Caki2 (cell line): Measurements from ENCODE around the gene NMUR2. TPM values are rescaled to one million over a fixed set of nuclear protein-coding genes. Genes with fewer than 3 reads are reported as not detected.

Source experiments
- DNase-seq: peaks from one replicate; pipeline ENCODE4 v3.0.0-alpha.2; 2015; ENCODE audit warnings: low read depth
- in situ Hi-C: cut with HindIII; loops from 2 replicates; pipeline ENCODE4 v1.10.0; 2016; ENCODE audit warnings: low sequenced_read_pairs, low pct_unique_long_range_greater_than_20kb, mixed read lengths
- total RNA-seq: library from RNA; depleted of rRNA; stranded (reverse); fragments of >200 nt; shearing (Covaris generic); gene quantifications from 2 replicates; pipeline ENCODE4 v1.2.3, GENCODE V29; 2014; ENCODE audit warnings: low replicate concordance

NMUR2 gene
- total RNA-seq, 1 experiment from 2014 or later, result 6.4 TPM

GRCh38 chr5:152376886-152377285, 28.2 kb downstream of the NMUR2 start:
- in situ Hi-C loops, result no loop called here
- no peak for DNase-seq

DNA sequence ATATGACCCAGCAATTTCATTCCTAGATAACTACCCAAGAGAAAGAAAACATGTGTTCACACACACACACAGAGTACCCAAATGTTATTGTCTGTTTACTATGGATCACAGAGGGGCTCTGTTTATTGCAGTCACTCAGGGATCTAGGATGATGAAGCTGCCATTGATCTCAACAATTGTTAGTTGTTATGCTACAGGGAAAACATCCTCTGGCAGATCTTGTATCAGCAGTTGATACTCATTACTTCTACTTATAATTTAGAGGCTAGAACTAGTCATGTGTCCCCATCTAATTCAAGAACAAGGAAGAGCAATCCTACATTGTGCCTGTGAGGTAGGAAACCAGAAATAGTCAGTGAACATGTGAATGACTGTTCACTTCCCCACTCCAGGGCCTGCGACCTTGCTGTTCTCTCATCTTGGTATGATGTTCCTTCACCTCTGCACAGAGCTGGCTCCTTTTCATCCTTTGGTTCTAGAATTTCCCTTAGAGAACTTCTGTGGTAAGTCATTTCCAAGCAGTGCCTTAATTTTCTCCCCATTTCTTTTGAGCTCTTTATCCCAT, 30.3 kb downstream of the NMUR2 start:
- no peak for DNase-seq
- in situ Hi-C loops, result no loop called here

GRCh38 chr5:152372875-152373274, 32.2 kb downstream of the NMUR2 start:
- in situ Hi-C loops, result no loop called here
- no peak for DNase-seq

GRCh38 chr5:152369298-152369697, 35.8 kb downstream of the NMUR2 start:
- no peak for DNase-seq
- in situ Hi-C loops, result no loop called here

GRCh38 chr5:152367554-152367953, 37.5 kb downstream of the NMUR2 start:
- in situ Hi-C loops, result no loop called here
- DNase-seq, result no peak

DNA sequence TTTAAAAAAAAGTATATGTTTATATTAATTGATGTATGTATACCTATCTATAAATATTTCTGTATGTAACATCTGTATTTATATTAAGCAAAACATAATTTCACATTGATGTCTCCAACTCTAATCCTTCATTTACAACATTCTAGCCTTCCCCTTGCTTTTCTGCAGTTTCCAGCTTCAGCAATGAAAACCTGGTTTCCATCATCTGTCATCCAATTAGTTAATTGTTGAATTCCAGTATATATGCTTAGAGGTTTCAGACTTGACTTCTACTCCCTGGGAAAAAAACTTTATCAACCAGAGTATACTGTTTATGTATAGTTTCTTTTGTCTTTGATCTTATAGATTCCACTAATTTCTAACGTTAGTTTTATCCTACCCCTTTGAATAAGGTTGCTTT, 38.4 kb downstream of the NMUR2 start:
- DNase-seq, result no peak
- in situ Hi-C loops, result no loop called here

- in situ Hi-C loops, result no loop called here
- no peak for DNase-seq
Measured at GRCh38 chr5:152364899-152365298, 40.2 kb downstream of the NMUR2 start.

DNA sequence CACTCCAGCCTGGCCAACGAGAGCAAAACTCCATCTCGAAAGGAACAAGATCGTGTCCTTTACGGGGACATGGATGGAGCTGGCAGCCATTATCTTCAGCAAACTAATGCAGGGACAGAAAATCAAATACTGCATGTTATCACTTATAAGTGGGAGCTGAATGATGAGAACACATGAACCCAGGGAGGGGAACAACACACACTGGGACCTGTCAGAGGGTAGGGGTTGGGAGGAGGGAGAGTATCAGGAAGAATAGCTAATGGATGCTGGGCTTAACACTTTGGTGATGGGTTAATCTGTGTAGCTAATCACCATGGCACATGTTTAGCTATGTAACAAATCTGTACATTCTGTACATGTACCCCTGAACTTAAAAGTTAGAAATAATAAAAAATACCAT, 40.9 kb downstream of the NMUR2 start:
- no peak for DNase-seq
- in situ Hi-C loops, result no loop called here

DNA sequence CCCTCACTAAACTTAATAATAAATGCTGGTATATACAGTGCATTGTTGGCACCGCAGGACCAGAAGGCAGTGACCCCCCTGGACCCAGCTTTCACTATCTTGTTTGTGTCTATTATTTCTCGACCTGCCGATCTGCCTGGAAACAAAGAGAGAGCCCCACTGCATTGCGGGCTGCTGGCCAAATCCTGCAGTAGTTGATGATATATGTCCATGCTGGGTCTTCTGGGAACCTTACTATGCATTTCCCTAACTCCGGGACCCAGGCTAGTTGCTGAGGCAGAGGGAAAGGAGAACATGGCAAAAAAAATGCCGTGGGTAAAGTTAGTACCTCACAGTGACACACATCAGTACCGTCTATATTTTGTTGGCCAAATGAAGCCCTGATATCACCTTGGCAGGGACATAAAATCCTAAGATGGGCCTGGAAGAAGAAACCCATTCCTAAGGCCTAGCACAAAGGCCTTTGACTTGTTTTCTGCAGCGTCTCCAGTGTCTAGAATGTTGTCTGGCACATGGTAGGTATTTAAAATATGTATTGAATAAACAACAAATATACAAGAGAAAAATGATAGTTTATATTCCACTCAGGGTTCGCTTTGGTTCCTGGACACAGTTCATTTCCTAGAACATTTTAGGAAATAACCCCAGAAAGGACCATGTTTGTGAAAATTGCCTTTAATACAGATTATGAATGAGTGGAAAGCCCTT, 46.1 kb downstream of the NMUR2 start:
- in situ Hi-C loops, result no loop called here
- DNase-seq, result no peak

DNA sequence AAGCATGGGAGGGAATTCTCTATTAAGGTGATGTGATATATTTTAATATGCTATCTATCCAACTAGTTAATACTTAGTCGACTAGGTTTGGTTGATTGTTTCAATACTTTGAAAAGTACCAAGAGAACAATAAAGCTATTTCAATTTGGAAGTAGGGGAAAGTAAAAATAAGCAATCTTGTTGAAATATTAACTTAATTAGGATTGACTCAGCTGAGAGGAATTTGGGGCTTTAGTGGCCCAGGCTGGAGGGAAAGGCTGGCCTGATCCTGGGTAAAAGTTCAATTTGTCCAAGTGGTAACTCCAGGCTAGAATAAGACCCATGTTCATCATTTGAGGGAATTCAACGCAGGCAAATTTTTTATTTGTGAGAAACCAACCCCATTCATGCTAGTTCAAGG, 48.6 kb downstream of the NMUR2 start:
- peak; percentile 29 for DNase-seq
- in situ Hi-C loops, result no loop called here

DNA sequence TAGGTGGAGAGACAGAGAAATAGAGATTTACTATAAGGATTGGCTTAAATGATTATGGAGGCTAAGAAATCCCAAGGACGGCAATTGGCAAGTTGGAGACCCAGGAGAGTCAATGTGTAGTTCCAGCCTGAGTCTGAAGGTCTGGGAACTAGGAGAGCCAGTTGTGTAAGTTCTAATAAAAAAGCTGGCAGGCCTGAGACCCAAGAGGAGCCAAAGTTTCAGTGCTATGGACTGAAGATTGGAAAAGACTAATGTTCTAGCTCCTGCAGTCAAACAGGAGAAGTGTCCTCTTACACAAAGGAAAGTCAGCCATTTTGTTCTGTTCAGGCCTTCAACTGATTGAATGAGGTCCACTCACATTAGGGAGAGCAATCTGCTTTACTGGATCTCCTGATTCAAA, 50.0 kb downstream of the NMUR2 start:
- in situ Hi-C loops, result no loop called here
- no peak for DNase-seq

- DNase-seq, result no peak
- in situ Hi-C loops, result no loop called here
Measured at GRCh38 chr5:152353001-152353400, 52.1 kb downstream of the NMUR2 start.

- in situ Hi-C loops, result no loop called here
- DNase-seq, result peak; percentile 19
Measured at GRCh38 chr5:152349683-152350526, 55.2 kb downstream of the NMUR2 start.
